PC-9 (cell line): ENCODE measurements around the gene YEATS2.
"Not testable (repeated sequence)": the region's sequence is repeated elsewhere in the genome, so short reads cannot be mapped to it uniquely, and the experiment has no call there.

Experiments
- EZH2 ChIP-seq: fragments of 200-600 bp; sonication (generic); IDR thresholded peaks from 2 replicates; pipeline ENCODE4 v1.8.0; 2017; ENCODE audit warnings: antibody characterized with exemption, low read depth
- TF ChIP-seq, protein P1 (sequence below): fragments of 200-600 bp; sonication (generic); conservative IDR thresholded peaks from 2 replicates; pipeline ENCODE4 v1.6.1; 2017; ENCODE audit warnings: mixed run types, antibody characterized with exemption, mild to moderate bottlenecking, moderate library complexity

DNA sequence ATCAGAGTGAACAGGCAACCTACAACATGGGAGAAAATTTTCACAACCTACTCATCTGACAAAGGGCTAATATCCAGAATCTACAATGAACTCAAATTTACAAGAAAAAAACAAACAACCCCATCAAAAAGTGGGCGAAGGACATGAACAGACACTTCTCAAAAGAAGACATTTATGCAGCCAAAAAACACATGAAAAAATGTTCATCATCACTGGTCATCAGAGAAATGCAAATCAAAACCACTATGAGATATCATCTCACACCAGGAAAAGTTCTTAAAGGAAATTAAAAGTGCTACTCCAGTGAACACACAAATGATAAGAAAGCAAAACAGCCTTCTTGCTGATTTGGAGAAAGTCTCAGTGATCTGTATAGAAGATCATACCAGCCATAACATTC lies 42.6 kb downstream of the YEATS2 start:
- TF ChIP-seq, protein P1, sequence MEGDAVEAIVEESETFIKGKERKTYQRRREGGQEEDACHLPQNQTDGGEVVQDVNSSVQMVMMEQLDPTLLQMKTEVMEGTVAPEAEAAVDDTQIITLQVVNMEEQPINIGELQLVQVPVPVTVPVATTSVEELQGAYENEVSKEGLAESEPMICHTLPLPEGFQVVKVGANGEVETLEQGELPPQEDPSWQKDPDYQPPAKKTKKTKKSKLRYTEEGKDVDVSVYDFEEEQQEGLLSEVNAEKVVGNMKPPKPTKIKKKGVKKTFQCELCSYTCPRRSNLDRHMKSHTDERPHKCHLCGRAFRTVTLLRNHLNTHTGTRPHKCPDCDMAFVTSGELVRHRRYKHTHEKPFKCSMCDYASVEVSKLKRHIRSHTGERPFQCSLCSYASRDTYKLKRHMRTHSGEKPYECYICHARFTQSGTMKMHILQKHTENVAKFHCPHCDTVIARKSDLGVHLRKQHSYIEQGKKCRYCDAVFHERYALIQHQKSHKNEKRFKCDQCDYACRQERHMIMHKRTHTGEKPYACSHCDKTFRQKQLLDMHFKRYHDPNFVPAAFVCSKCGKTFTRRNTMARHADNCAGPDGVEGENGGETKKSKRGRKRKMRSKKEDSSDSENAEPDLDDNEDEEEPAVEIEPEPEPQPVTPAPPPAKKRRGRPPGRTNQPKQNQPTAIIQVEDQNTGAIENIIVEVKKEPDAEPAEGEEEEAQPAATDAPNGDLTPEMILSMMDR: not testable (repeated sequence)
- TF ChIP-seq EZH2: not testable (repeated sequence)
